Neural progenitor cell (in vitro differentiated cells): ENCODE results near the gene RHO.

ENCODE experiments used
- CTCF ChIP-seq: fragments of 200-600 bp; sonication (generic); IDR thresholded peaks from 2 replicates; pipeline ENCODE4 v1.5.1; 2017; ENCODE audit warnings: antibody characterized with exemption, mild to moderate bottlenecking
- EZH2 ChIP-seq: fragments of 200-600 bp; sonication (generic); IDR thresholded peaks from 2 replicates; pipeline ENCODE4 v1.6.1; 2017; ENCODE audit warnings: antibody characterized with exemption, mild to moderate bottlenecking, moderate library complexity
- EZH2phosphoT487 ChIP-seq: fragments of 200-600 bp; sonication (generic); IDR thresholded peaks from 2 replicates; pipeline ENCODE4 v1.6.1; 2017; ENCODE audit warnings: antibody characterized with exemption

GRCh38 chr3:129579991-129580390, 51.6 kb downstream of the RHO start:
- TF ChIP-seq CTCF: no peak
- no peak for TF ChIP-seq EZH2
- no peak for TF ChIP-seq EZH2phosphoT487
